ENCODE measurements around the gene DLEC1.

The DLEC1 gene

DNA sequence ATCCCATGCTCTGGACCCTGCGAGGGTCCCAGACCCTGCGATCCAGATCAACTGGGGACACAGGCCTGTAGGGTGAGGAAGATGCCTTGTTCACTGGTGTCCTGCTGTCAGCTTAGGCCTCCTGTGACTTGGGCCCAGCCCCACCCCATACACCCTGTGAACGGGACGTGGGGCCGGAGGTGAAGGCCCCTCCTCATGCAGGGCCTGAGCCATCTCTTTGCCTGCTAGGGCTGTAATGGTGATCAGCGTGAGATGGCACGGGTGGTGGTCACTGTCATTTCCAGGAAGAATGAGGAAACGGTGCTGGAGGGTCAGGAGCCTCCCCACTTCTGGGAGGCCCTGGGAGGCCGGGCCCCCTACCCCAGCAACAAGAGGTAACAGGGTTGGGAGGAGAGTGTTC, 36.1 kb upstream of the DLEC1 start:
- DNase-seq = no peak

DNA sequence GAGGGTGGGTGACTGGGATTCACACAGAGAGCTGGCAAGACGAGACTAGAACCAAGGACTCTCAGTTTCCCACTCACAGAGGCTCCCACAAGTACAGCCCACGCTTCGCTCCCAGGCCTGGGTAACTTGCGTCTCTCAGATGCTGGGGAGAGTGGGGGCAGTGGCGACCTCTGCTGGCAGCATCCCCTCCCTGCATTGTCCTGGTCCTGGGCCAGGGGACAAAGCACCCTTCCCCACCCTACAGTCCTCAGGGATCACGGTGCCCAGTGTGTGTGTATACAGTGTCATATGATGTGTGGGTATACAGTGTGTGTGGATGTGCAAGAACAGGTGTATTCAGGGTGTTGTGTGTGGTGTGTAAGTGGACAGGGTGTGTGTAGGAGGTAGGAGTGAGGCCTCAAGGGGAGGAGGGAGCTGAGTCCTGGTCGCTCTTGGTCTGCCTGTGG, 35.6 kb upstream of the DLEC1 start:
- peak; percentile 62 for DNase-seq

DNA sequence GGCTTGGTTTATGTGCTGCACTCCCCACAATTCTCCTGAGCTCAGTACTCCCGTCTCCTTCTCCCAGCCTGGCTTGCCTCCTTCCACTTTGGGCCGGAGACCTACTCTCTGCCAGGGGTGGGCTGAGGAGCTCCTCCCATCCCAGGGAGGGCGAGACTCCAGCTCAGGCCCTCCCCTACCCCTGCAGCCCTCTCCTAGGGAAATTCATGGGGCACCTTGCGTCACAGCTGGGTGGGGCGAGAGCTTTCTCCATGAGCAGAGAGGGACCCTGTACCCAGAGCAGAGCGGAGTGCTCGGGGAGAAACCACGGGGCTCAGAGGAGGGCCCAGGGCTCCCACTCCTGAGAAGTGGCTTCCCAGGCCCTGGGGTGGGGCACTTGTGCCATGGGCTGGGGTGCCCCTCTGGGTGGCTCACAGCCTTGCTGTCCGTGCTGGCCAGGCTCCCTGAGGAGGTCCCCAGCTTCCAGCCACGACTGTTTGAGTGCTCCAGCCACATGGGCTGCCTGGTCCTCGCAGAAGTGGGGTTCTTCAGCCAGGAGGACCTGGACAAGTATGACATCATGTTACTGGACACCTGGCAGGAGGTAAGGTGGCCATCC, 35.1 kb upstream of the DLEC1 start:
- DNase-seq = no peak

DNA sequence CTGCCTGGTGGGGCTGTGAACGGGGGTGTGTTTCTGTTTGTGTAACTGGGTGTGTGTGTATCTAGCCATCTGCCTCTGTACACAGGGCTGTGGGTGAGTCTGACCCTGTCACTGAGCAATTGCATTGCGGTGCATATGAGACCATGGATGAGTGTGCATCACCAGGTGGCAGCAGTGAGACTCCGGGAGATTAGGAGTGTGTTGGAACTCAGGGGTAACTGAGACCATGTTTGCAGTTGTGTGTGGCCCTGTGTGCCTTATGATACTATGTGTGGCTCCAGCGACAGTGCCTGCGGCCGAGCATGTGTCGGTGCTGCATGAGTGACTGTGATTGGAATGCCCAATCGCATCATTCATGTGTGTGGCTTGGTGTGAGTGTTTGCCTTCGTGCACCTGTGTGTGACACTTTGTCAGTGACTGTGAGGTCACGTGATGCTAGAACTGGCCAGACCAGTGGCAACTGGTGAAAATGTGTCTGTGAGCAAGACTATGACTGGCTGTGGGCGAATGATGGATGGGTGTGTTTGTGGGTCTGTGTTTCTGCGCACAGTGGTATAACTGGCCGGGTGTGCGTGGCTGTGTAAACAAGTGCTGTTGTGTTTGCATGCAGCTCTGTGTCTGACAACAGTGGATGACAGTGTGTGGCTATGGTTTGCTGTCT, 34.5 kb upstream of the DLEC1 start:
- peak; percentile 85 for DNase-seq

DNA sequence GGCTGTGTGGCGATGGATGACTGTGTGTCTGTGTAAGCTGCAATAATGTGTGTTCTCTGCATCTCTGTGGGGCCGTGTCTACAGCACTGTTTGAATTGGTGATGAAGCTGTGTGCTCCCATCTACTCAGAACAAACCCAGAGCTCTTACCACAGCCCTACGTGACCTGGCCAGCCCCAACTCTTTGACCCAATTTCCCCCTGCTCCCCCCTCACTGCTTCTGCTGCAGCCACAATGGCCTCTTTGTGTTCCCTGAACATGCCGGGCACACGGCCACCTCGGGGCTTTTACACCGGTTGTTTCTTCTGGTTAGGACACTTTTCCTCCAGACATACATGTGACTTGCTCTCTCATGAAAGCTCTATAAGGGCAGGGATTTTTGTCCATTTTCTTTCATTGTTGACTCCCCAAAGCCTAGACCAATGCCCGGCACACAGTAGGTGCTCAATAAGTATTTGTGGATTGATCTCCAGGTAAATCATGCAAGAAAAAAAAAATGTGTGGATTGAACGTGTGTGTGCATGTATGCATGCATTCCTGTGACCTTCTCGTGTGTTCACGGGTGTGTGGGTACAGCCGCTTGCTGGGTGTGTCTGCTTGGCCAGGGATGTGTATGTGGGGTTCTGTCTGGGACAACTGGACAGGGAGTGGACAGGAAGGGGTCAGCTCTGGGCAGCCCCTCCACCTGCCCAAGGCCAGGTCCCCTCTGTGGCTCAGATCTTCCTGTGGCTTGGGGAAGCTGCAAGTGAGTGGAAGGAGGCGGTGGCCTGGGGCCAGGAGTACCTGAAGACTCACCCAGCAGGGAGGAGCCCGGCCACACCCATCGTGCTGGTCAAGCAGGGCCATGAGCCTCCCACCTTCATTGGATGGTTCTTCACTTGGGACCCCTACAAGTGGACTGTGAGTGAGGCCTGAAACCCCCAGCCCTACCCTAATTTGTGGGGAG, 33.7 kb upstream of the DLEC1 start:
- no peak for DNase-seq

DNA sequence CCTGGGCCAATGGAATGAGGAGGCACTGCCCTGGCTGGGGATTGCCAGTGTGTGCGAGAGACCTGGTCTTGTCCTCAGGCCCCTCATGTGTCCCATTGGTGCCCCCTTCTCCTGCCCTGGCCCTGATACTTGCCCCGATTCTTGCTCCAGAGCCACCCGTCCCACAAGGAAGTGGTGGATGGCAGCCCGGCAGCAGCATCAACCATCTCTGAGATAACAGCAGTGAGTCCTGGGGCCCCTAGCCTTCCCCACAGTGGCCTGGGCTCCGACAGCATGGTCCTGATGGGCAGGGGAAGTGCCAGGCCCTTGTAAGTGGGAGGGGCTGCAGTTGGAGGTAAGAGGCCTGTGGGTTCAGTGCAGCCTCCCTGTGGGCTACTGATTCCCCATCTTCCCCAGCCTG, 33.0 kb upstream of the DLEC1 start:
- no peak for DNase-seq

DNA sequence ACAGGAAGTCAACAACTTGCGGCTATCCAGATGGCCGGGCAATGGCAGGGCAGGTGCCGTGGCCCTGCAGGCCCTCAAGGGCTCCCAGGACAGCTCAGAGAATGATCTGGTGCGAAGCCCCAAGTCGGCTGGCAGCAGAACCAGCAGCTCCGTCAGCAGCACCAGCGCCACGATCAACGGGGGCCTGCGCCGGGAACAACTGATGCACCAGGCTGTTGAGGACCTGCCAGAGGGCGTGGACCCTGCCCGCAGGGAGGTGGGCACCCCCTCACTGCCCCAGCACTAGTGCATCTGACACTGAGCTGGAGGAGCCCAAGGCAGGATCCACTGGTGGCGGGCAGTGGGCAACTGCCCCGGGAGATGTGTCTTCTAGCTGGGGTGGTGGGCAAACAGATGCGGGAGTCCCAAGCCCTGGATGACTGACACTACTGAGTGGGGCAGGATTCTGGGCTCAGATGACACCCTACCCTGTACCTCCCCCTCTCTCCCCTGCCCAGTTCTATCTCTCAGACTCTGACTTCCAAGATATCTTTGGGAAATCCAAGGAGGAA, 32.5 kb upstream of the DLEC1 start:
- DNase-seq = no peak

DNA sequence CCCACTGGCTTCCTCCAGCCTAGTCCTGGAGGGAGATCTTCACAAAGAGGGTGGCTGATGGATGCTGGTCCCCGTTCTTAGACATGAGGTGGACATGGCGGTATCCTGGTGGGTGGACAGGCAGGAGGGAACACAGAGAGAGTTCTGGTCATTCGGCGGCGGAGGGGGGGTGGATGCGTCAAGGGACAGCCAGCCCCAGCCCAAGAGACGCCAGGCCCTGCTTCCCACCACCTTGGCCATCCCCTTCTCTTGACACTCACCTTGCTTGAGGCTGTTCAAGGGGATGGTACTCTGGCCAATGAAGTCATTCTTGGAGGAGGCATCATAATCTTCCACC, 31.3 kb upstream of the DLEC1 start:
- no peak for DNase-seq

DNA sequence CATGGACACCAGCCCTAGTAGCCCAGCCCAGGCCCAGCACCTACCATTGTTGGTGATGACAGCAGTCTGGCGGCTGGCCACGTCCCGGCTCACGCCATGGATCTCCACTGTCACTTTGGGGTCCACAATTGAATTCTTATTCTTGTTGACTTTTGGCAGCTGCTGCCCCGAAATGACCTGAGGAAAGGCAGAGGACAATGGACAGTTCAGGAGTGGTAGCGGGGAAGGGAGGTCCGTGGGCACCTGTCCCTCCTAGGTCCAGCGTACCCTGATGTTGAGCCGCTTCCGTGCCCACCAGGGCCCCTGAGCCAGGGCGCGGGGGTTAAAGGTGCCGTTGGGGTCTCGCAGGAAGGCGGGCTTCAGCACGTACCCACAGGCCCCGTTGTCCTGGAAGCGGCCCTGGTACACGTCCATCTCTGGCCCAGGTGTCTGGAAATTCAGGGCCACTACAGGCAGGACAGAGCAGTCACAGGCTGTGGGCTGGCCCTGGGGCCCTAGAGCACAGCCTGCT, 30.8 kb upstream of the DLEC1 start:
- DNase-seq = no peak

DNA sequence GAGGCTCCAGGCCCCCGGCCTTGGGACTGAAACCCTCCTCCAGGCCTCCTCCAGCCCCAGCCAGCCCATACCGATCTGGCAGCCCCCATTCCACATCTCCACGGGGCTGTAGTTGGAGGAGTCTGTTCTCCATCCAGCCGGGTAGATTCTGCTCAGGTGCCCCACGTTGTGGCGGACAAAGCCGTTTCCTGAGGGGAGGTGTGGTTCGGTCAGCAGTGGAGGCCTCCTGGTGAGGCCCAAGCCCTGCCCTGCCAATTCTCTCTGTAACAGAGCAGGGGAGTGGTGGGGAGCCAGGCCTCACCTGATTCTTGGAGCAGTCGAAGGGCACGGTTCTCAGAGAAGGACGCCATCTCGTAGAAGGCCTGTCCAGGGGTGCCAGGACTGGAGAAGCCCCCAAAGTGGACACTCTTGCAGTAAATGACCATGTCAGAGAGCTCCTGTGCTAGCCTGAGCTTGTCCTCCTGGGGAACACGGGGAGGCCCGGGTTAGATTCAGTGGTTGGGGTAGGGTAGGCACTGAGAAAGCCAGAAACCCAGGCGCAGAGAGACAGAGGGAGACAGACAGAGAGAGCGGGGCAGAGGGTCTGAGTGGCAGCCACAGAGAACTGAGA, 29.9 kb upstream of the DLEC1 start:
- DNase-seq = no peak

DNA sequence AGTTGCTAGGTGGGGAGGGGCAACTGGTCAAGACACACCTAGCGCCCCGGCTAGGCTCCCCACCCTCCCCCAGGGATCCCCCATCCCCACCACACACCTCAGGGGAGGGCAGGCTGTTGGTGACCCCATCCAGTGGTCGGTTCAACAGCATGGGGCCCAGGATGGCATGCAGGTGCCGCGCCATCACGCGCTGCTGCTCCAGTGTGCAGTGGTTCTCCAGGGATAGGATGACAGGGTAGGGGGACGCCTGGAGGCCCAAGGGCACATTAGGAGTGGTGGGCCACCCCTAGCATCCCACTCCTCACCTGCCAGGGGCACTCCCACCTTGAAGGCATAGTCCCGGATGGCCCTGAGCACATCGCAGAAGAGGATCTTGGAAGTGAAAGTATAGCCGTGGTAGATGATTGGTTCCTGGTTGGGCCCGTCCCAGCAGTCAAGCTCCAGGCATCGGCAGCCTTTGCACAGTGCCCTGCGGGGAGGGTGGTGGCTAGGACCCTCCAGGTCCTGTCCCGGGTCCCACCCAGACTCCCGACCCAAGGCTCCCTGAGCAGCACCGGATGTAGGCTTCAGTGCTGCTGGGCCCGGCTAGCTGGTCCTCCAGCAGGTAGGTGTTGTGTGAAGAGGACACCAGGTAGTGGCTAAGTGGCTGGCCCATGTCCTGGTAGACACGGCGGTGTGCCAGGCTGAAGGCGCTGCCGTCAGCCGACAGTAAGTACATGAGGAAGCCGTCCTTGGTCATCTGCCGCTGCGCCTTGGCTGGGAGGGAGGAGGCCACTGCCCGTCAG, 29.0 kb upstream of the DLEC1 start:
- no peak for DNase-seq

DNA sequence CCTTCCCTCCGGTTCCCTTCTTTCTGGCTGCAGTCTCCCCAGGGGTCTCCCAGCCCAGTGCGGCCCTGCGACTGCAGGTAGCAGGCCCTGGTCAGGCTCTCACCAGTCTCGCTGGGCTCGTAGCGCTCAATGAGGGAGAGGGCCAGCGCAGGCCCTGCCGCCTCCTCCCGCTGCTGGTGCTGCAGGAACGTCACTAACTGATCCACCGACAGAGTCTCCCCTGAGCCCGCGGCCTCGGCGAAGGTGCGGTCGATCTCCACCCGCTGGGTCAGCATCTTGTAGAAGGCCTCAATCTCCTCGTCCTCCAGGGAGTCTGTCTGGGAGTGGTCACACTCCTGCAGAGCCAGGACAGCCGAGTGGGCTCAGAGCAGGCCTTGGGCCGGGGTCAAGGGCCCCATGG, 27.9 kb upstream of the DLEC1 start:
- DNase-seq = no peak

DNA sequence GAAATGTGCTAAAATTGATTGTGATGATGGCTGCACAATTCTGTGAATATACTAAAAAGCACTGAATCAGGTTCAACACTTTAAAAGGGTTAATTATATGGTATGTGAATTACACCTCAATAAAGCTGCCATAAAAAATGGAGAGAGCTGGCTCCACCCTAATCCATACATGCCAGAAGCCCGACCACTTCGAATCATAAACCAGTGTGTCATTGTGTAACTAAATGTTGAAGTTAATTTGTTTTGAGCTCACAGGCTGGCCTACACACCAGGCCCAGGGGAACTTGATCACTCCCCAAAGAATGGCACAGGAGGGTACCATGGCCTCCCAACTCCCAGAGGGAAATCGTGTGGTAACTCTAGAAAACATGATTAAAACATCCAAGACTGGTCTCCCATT, 23.5 kb upstream of the DLEC1 start:
- DNase-seq = no peak

DNA sequence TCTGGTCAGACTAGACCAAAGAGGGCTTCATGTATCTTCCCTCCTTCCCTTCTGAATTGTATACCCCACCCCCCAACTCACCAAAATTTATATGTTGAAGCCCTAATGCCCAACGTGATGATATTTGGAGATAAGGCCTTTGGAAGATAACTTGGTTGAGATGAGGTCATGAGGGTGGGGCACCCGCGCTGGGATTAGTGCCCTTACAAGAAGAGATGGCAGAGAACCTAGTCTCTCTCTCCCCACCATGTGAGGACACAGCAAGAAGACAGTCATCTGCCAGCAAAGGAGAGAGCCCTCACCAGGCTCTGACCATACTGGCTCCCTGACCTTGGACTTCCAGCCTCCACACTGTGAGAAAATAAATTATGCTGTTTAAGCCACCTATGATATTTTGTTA, 23.0 kb upstream of the DLEC1 start:
- DNase-seq = no peak

DNA sequence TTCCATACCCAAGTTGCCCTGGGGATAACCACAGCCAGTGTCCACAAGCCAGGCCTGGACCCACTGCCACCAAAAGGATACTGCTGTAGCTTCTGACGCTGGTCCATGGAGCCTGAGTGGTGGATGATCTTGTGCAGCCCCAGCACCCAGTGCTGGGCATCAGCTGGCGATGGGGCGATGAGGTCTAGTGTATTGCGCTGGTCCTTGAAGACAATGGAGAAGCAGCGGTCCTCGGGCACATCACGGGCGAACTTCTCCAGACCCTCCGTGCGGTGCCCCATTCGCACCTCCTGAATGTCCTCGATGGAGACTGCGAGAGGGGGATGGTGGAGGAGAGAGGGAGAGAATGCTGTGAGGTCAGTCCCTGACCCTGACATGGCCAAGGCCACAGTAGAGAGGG, 22.6 kb upstream of the DLEC1 start:
- no peak for DNase-seq

DNA sequence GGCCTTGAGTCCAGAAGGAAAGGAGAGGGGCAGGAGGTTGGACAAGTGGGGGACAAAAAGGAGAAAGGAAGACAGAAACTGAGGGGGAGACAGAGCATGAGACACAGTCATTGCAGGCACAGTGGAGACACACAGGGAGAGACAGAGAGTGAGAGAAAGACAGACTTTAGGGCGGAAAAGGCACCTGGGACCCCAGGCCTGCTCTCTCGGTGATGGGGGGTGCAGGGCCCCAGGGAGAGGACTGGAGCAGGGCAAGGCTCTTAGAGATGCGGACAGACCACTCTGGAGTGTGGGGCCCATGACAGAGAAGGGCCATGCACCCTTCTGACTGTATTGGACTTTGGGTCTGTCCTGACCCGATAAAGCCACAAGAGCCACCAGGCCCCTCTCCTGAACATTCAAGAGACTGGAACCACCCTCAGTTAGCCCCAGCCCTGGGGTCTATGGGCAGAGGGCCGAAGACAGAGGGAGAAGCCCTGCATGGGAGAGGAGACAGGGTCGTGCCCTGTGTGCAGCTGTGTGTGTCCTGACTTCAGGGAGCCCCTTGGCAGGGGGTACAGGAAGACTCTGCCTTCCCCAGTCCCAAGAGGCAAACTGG, 22.1 kb upstream of the DLEC1 start:
- DNase-seq = no peak

DNA sequence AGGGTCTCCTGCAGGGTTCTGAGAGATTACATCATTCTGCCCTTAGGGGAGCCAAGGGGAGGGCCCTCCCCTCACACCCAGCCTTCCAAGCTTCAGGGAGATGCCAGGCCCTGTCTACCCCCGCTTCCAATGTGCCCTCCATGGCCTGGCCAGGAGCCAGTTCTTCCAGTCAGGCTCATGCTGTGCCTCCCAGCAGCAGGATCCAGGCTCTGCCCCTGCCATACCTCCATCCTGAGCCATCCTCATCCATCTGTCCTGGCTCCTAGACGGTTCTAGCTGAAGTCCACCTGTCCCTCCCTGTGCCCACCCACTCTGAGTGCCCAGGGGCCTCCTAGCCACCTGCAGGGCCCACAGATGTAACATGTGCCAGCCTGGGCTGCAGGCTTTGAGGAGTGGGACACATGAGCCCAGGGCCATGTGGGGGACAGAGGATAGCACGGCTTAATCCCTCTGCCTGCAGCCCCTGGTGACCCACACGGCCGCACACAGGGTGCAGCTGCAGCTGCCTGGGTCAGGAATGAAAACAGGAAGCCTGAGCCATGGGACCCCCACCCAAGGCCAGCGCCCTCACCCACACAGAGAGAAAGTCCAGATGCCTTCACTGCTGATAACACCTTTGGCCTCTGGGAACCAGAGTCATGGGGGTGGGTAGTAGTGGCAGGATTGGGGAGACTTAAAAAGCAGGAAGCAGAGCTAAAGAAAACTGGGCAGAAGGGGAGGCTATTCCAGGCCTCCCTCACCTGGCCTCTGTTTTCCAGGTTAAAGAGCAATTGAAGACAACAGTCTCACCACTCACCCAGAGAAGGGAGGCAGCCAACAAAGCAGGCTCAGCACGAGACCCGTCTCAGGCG, 21.3 kb upstream of the DLEC1 start:
- DNase-seq = no peak

DNA sequence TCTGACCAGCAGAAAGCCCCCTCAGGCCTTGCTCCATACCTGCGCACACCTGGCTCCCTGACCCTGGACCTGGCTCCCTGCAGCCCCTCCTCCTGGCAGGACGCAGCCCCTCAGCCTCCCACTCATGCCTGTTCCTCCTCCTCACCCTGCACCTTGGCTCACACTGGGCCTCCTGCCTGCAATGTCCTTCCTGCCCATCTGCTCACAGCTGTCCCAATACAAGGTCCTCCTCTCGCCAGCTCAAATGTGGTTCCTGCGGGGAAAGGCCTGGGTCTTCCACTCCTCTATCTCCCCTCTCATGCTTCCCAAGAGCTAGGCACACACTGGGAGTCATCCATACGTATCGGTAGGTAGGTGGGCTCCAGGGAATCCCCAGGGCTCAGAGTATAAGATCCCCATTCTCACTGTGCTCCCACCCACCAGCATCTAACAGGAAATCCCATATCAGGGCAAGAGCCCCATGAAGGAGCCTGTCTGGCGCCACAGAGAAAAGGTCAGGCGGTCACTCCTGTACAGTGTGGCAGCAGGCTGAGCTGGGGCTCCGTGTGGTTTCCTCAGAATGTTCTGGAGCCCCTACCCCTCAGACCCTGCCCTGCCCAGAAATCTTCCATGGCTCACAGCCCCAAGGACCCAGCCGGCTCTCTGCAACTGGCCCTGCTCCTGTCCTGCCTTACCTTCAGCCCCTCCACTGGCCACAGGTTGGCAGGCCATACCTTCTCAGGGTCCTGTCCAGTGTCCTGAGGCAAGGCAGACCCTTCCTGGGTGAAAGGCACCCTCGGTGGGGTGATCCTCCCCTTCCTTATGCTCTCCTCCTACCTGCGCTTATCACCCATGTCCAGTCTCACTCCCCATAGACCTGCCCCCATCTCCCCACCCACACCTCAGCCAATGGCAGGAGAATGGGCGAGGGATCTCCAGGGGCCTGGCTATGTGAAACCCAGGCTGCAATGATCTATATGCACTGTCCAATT, 20.4 kb upstream of the DLEC1 start:
- no peak for DNase-seq

DNA sequence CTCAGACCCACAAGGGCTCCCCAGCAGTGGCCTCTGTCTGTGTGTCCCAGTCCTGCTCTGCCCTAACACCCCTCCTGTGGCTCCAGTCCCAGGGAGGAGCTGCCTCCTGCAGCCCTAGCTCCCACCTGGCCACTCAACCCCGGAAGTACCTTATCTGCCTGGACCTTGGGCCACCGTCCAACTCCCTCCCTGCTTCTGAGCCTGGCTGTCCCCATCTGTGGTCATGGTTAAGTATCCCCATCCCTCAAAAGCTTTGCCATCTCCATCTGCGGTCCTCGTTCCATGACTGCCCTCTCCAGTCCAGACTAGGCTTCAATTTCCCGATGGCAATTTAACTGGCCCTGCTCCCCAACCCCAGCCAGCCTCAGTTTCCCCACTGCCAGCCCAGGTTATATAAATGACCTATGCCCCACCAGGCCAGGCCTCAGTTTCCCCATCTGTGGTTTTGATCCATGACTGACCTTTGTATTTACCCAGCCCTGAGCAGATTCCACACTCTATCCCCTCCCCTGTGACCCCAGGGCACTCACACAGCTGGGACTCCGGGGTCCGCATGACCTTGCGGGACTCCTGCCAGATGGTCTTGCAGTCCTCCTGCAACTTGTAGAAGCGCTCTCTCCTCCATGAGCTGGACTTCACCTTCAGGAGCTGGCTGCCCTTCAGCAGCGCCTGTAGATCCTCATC, 19.2 kb upstream of the DLEC1 start:
- no peak for DNase-seq
